Immature natural killer cell (primary cell): ENCODE results near the gene ROCK1. TPM values are rescaled to one million over a fixed set of nuclear protein-coding genes. Genes with fewer than 3 reads are reported as not detected.
A peak's percentile ranks its signal among the peaks of the same experiment; 100 is the strongest.

Source experiments
- DNase-seq, 3 donors: peaks; one replicate each; pipeline ENCODE4 v3.0.0; 2022; ENCODE audit warnings: mixed read lengths in 1 of 3
- H3K27ac Mint-ChIP-seq, 6 donors: one replicate each; pipeline ENCODE4 v1.8.0; 2020; ENCODE audit warnings: mixed read lengths in 6 of 6, mild to moderate bottlenecking in 5 of 6, inconsistent platforms in 4 of 6, moderate library complexity in 3 of 6
- H3K27me3 Mint-ChIP-seq, 3 donors: one replicate each; pipeline ENCODE4 v1.8.0; 2020 to 2021; ENCODE audit warnings: low read depth in 3 of 3, mild to moderate bottlenecking in 3 of 3, mixed read lengths in 3 of 3, moderate library complexity in 3 of 3, inconsistent platforms in 1 of 3
- H3K36me3 Mint-ChIP-seq, 3 donors: one replicate each; pipeline ENCODE4 v1.8.0; 2020; ENCODE audit warnings: mixed read lengths in 3 of 3, inconsistent platforms in 2 of 3, mild to moderate bottlenecking in 2 of 3
- H3K4me1 Mint-ChIP-seq, 2 donors: one replicate each; pipeline ENCODE4 v1.8.0; 2020; ENCODE audit warnings: inconsistent platforms in 2 of 2, mild to moderate bottlenecking in 2 of 2, mixed read lengths in 2 of 2, moderate library complexity in 1 of 2
- H3K4me3 Mint-ChIP-seq, 5 donors: one replicate each; pipeline ENCODE4 v1.8.0; 2020; ENCODE audit warnings: mild to moderate bottlenecking in 5 of 5, mixed read lengths in 5 of 5, inconsistent platforms in 3 of 5, moderate library complexity in 3 of 5
- H3K9me3 Mint-ChIP-seq, 6 donors: one replicate each; pipeline ENCODE4 v1.8.0; 2020; ENCODE audit warnings: mild to moderate bottlenecking in 6 of 6, mixed read lengths in 6 of 6, inconsistent platforms in 4 of 6, moderate library complexity in 3 of 6
- polyA plus RNA-seq, 3 donors: library from polyadenylated mRNA; unstranded; fragments of 300-500 nt; fragmentation: Illumina TruSeq; gene quantifications; one replicate each; pipeline ENCODE4 v1.2.3, GENCODE V29; 2021

The ROCK1 gene
- polyA plus RNA-seq, 3 donors from 2014 or later, result 15.3 to 56.7 (median 16.0) TPM

DNA sequence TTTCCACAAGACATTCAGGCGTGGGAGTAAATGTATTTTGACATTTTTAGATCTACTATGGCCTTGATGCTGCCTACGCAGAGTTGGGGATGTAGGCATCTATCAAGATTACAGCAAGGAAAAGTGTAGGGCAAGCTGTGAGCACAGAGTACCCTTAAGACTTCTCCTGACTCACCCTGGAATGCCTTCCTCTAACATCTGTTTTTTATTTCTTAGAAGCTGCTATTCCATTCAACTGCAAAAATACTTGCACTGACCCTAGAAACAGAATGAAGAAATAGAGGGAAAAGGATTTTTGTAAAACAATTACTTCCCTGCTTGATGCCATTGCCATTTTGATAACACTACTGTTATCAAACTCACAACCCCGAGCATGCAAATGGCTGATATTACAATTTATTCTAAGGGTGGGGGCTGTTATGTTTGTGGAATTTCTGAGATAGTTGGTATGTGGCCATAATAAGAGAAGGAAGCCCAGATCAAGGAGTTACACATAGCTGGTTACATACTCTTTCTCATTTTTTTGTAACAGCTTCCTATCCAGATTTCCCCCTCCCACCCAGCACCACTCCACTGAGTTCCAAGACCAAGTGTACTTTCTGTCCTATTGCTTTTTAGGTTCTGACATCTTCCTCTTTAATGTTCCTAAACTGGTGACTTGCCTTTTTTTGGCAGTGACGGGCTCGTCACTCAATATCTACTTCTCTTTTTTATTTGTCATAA is 6.0 kb upstream of the ROCK1 start:
- no peak overlapping the region for H3K4me3 Mint-ChIP-seq
- no peak overlapping the region for H3K27ac Mint-ChIP-seq
- no peak for DNase-seq
- no peaks in the 10 kb centered on the region for H3K9me3 Mint-ChIP-seq
- H3K4me1 Mint-ChIP-seq, result peaks cover 1% of the 10 kb centered on the region in 2 donors
- peaks cover 0 to 6% (median 0%) of the 10 kb centered on the region in 3 donors for H3K27me3 Mint-ChIP-seq
- no peaks in the 10 kb centered on the region for H3K36me3 Mint-ChIP-seq

DNA sequence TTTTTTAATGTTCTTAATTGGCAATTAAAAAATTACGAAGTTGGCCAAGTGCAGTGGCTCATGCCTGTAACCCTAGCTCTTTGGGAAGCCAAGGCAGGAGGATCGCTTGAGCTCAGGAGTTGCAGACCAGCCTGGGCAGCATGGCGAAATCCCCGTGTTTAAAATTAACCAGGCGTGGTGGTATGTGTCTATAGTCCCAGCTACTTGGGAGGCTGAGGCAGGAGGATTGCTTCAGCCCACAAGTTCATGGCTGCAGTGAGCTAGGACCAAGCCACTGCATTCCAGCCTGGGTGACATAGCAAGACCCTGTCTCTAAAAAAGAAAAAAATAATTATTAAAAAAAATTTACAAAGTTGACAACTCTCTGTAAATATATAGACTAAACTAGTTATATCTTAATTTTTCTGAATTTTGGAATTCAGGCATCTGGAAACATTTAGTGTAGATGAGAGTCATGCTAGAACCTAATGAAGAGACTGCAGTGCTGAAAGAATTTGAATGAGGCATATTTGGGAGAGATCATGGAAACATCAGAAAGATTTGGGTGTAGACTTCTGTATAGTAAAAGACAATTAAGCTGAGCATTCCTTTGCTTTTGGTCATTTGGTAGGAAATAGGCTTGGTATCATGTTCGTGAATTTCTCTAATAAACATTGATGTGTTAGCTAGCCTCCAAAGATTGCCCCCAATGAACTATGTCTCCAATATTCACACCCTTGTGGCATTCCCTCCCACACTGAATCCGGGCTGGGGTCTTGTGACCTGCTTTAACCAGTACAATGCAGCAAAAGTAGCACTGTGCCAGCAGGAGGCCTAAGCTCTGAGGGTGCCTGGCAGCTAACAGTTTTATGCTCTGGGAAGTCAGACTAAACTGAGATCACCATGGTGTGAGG is 4.2 kb upstream of the ROCK1 start:
- no peaks in the 10 kb centered on the region for H3K9me3 Mint-ChIP-seq
- H3K27ac Mint-ChIP-seq, result no peak overlapping the region
- H3K4me3 Mint-ChIP-seq, result no peak overlapping the region
- H3K27me3 Mint-ChIP-seq, result peaks cover 9 to 20% (median 12%) of the 10 kb centered on the region in 3 donors
- H3K36me3 Mint-ChIP-seq, result no peaks in the 10 kb centered on the region
- H3K4me1 Mint-ChIP-seq, result peaks cover 9% of the 10 kb centered on the region in 2 donors
- DNase-seq, result no peak

DNA sequence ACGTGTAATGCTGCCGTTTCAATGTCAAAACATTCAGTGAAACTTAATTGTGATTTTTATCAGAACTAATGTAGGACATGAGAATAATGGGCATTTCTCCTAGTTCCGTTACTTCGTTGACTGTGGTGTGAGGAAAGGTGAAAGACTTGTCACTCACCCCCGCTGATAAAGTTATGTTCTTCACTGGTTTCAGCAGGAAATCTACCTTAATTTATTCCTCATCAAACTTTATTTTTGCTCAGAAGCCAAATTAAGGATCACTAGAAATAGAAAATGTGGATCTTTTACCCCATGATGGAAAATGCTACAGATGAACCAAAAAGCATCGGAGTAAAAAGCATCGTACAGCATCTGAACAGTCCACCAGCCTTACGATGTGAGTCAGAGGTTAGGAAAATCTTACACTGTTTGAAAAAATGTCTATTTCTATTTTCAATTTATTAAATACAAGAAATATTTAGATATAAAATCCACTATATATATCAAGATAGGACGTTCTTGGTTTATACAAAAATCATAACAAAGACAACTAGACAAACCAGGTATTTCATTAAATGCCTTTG is 1.0 kb upstream of the ROCK1 start:
- peak overlapping the region in 5 of 6 donors; percentile 58 to 97 (median 92) for H3K27ac Mint-ChIP-seq
- DNase-seq, result no peak

GRCh38 chr18:21112140-21112473 is 494 bp upstream of the ROCK1 start:
- Mint-ChIP-seq H3K27ac (peak overlapping the region; percentile 86 to 97 (median 92)), H3K4me1 (peaks cover 16% of the 10 kb centered on the region in 2 donors), H3K9me3 (no peaks in the 10 kb centered on the region), H3K4me3 (no peak overlapping the region), H3K36me3 (no peaks in the 10 kb centered on the region), H3K27me3 (peaks cover 12 to 23% (median 13%) of the 10 kb centered on the region in 3 donors)
- no peak for DNase-seq

More for the DNA sequence above, 1.0 kb upstream of the ROCK1 start:
- Mint-ChIP-seq H3K27me3 (peaks cover 12 to 23% (median 13%) of the 10 kb centered on the region in 3 donors), H3K9me3 (no peaks in the 10 kb centered on the region), H3K36me3 (no peaks in the 10 kb centered on the region), H3K4me1 (peaks cover 16% of the 10 kb centered on the region in 2 donors), H3K4me3 (no peak overlapping the region)

GRCh38 chr18:21110713-21111345 is 784 bp downstream of the ROCK1 start:
- peak; percentile 73 to 75 (median 75) for DNase-seq
- peaks cover 12 to 23% (median 13%) of the 10 kb centered on the region in 3 donors for H3K27me3 Mint-ChIP-seq
- H3K4me1 Mint-ChIP-seq, result peaks cover 16% of the 10 kb centered on the region in 2 donors
- peak overlapping the region; percentile 91 to 97 (median 94) for H3K27ac Mint-ChIP-seq
- no peaks in the 10 kb centered on the region for H3K36me3 Mint-ChIP-seq
- H3K9me3 Mint-ChIP-seq, result no peaks in the 10 kb centered on the region
- no peak overlapping the region for H3K4me3 Mint-ChIP-seq

DNA sequence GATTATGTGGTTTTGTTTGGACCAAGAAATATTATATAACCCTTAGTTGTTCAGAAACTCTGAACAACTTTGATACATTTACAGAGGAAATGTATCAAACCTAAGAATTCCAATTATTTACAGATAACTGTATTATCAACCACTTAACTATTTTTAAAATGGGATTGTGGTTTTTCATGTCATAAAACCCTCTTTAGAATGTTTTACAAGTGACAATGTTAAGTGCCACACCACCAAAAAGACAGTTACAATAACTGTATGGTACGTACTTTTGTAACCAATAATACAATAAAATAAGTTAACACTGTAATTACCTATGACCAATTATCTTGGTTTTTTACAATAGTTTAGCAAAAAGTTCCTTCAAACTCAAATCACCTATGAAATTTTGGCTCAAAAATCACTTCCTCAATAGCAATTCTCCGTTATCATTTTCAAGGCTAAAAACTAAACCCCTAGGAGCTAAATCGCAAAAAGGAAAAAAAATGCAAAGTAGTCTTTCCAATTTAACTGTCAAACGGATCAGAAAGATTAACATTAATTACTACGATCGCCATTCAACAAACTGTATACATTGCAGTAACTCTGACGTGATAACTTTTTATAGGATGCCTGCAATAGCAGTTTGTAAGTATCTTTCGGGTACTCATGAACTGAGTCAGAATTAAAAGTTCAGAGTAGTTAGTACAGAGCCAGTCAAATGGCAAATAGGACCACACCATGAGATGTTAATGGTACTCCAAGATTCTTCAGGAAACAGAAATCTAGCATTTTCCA is 1.5 kb downstream of the ROCK1 start:
- peak overlapping the region; percentile 91 to 97 (median 94) for H3K27ac Mint-ChIP-seq
- peaks cover 12 to 23% (median 13%) of the 10 kb centered on the region in 3 donors for H3K27me3 Mint-ChIP-seq
- H3K36me3 Mint-ChIP-seq, result no peaks in the 10 kb centered on the region
- H3K4me1 Mint-ChIP-seq, result peaks cover 16% of the 10 kb centered on the region in 2 donors
- no peak overlapping the region for H3K4me3 Mint-ChIP-seq
- H3K9me3 Mint-ChIP-seq, result no peaks in the 10 kb centered on the region
- no peak for DNase-seq

- Mint-ChIP-seq H3K27ac (peak overlapping the region in 4 of 6 donors; percentile 7 to 19 (median 13)), H3K27me3 (peaks cover 2 to 9% (median 5%) of the 10 kb centered on the region in 3 donors), H3K4me3 (peak overlapping the region in 4 of 5 donors; percentile 7 to 54 (median 30)), H3K36me3 (no peaks in the 10 kb centered on the region), H3K9me3 (no peaks in the 10 kb centered on the region), H3K4me1 (peaks cover 34 to 37% of the 10 kb centered on the region in 2 donors)
- no peak for DNase-seq
Measured at GRCh38 chr18:21105936-21106335, 5.7 kb downstream of the ROCK1 start.

DNA sequence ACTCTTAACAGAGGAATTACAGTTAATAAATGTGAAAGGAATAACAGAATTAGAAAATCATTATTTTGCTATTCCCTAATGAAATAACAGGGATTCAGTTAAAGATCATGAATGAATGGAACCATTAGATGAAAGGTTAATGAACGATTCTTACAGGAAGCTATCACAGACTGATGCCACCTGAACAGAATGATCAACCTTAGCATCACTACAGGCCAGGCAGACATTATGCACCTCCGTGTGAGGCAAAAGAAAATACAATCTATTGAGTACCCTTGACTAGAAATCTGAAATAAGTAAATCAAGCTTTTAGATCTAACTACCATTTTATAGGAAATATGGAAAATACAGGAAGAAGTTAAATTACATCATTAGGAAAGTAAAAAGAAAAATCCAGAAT is 10.4 kb downstream of the ROCK1 start:
- Mint-ChIP-seq H3K27ac (peak overlapping the region in 2 of 6 donors; percentile 3 to 44), H3K9me3 (no peaks in the 10 kb centered on the region), H3K4me1 (peaks cover 74 to 78% of the 10 kb centered on the region in 2 donors), H3K36me3 (no peaks in the 10 kb centered on the region), H3K4me3 (peak overlapping the region in 1 of 5 donors; percentile 73), H3K27me3 (peaks cover 0 to 1% (median 0%) of the 10 kb centered on the region in 3 donors)
- DNase-seq, result no peak

- peaks cover 0 to 1% (median 0%) of the 10 kb centered on the region in 3 donors for H3K27me3 Mint-ChIP-seq
- no peak for DNase-seq
- H3K4me3 Mint-ChIP-seq, result peak overlapping the region in 3 of 5 donors; percentile 3 to 73 (median 24)
- peaks cover 76 to 80% of the 10 kb centered on the region in 2 donors for H3K4me1 Mint-ChIP-seq
- no peaks in the 10 kb centered on the region for H3K36me3 Mint-ChIP-seq
- no peaks in the 10 kb centered on the region for H3K9me3 Mint-ChIP-seq
- peak overlapping the region in 3 of 6 donors; percentile 34 to 64 (median 44) for H3K27ac Mint-ChIP-seq
Measured at GRCh38 chr18:21100678-21101077, 10.9 kb downstream of the ROCK1 start.

GRCh38 chr18:21100146-21100545 is 11.5 kb downstream of the ROCK1 start:
- H3K27ac Mint-ChIP-seq, result peak overlapping the region in 3 of 6 donors; percentile 8 to 39 (median 14)

DNA sequence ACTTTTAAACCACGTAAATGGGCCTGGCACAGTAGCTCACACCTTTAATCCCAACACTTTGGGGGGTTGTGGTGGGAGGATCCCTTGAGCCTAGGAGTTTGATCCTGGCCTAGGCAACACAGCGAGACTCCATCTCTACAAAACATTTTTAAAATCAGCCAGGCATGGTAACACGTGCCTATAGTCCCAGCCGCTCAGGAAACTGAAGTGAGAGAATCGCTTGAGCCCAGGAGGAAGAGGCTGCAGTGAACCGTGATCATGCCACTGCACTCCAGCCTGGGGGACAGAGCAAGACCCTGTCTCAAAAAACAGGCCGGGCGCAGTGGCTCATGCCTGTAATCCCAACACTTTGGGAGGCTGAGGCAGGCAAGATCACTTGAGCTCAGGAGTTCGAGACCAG is 12.2 kb downstream of the ROCK1 start:
- Mint-ChIP-seq H3K4me1 (peaks cover 80 to 88% of the 10 kb centered on the region in 2 donors), H3K27ac (peak overlapping the region in 5 of 6 donors; percentile 17 to 47 (median 39)), H3K4me3 (peak overlapping the region in 4 of 5 donors; percentile 53 to 69 (median 62)), H3K9me3 (no peaks in the 10 kb centered on the region), H3K36me3 (no peaks in the 10 kb centered on the region), H3K27me3 (peaks cover 0 to 1% (median 0%) of the 10 kb centered on the region in 3 donors)
- DNase-seq, result no peak

More at GRCh38 chr18:21100146-21100545, 11.5 kb downstream of the ROCK1 start:
- Mint-ChIP-seq H3K4me3 (peak overlapping the region in 3 of 5 donors; percentile 24 to 50 (median 28)), H3K27me3 (peaks cover 0 to 1% (median 0%) of the 10 kb centered on the region in 3 donors), H3K36me3 (no peaks in the 10 kb centered on the region), H3K4me1 (peaks cover 80 to 85% of the 10 kb centered on the region in 2 donors), H3K9me3 (no peaks in the 10 kb centered on the region)
- DNase-seq, result no peak

DNA sequence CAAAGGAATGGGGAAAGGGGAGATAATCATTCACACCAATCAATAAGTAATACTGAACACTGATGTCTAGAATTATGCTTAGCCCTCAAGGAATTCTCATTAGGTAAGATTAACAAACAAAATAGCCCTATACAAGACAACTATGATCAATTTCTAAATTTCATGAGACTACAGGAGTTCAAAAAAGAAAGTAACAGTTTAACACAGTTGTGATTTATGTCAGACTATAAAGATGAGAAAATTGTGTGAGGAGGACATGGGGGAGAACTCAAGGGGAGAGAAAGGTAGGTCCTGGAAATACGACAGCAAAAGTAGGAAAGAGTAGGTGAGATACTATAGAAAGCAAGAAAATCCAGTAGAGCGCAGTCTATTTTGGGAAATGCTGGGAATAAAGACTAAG is 14.9 kb downstream of the ROCK1 start:
- Mint-ChIP-seq H3K27me3 (peaks cover 0 to 1% (median 0%) of the 10 kb centered on the region in 3 donors), H3K27ac (peak overlapping the region in 5 of 6 donors; percentile 0 to 22 (median 4)), H3K9me3 (no peaks in the 10 kb centered on the region), H3K36me3 (no peaks in the 10 kb centered on the region), H3K4me1 (peaks cover 83 to 93% of the 10 kb centered on the region in 2 donors), H3K4me3 (peak overlapping the region; percentile 18 to 42 (median 34))
- DNase-seq, result no peak
